HG02798 (cell line): Measurements from ENCODE around the gene NMT1.
"Not testable (repeated sequence)": the region's sequence is repeated elsewhere in the genome, so short reads cannot be mapped to it uniquely, and the experiment has no call there.

Experiments
- ATAC-seq: cut with Tn5 transposase; IDR thresholded peaks from one replicate; pipeline ENCODE4 v1.9.1; 2021; ENCODE audit warnings: mild to moderate bottlenecking; ENCODE audit not compliant: unreplicated experiment, poor library complexity

Gene NMT1

GRCh38 chr17:45035848-45036247 is 25.3 kb upstream of the NMT1 start:
- no peak for ATAC-seq

DNA sequence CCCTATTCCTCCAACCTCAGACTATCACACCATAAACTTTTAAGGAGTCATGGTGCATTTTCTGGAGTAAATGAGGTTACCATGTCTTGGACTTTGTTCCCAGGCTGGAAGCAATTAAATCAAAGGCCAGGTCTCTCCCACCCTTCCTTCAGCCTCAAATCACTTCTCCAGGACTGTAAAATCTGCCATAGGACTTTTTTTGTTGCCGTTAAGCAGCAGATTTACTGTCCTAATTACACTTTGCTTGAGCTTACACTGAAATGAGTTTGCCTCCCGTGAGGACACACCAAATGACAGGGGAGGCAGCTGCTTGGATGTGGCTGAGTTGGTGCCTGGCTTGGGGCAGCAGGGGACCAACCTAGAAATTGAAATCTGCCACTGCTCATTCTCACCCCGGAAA is 24.4 kb upstream of the NMT1 start:
- ATAC-seq, result no peak

DNA sequence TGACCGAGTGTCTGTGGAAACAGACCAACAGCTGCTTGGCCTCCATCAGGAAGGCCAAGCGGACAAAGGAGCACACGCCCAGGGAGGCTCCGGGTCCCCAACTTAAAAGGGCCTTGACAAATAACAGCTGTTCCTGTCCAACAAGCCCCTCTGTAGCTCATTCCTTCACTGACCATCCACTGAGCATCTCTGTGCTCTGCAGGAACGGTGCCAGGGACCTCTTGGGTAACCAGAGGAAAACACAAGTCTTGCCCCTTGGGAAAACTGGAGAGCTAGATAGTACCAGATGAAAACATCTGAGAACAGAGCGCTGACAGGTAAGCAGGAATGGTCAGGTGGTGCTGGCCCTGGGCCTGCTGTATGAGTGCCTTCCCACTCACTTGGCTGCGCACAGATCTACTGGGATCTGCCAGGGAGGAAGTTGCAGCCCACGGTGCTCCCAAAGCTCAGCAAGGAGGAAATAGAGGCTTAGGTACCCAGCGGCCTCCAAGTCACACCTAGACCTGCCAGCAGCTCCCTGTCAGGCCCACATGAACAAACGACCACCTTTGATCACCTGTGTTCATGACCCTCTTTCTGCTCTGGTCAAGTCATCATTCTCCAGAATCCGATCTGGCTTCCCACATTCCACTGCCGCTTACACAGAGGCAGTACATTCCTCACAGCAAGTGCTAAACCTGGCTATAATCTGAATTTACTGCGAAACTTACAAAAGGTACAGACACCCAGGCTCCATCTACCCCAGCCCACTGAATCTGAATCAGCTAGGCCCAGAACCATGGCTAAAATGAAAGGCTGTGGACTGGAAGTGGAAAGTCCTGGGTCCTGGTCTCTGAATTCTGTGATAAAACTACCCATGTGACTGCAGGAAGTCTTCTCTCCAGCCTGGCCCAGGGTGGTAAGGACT is 22.1 kb upstream of the NMT1 start:
- no peak for ATAC-seq

GRCh38 chr17:45040459-45040858 is 20.7 kb upstream of the NMT1 start:
- ATAC-seq, result no peak

DNA sequence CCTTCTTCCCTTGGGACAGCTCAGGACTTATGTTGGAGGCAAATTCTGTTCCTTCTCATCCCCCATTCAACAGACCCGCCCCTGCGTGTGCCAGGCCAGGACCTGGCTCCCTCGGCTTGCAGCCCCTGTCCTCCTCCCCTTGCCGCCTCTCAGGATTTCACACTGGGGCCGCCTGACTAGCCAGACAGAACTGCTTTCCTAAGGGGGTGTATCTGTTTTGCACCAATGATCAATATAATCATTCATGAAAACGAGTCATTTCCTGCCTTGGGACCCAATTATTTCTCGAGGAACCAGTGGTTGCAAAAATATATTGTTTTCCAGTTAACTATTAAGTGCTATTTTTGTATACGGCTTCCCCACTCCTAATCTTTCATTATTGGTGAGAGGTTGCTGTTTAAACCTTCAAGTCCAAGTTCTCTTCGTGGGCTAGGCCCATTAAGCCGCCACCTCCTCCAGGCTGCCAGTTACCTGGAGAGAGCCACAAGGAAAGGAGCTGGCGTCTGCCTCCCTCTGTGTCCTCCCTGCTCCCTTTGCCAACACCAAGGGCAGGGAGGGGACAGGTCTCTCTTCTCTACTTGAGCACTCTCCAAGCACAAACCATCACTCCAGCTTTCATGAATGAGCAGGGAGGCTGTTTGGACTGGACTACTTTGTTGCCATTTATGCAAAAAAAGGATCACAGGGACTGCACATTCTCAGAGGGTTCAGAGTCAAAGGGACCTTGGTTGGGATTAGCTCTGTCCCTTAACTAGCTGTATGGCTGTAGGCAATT is 18.6 kb upstream of the NMT1 start:
- ATAC-seq, result no peak

DNA sequence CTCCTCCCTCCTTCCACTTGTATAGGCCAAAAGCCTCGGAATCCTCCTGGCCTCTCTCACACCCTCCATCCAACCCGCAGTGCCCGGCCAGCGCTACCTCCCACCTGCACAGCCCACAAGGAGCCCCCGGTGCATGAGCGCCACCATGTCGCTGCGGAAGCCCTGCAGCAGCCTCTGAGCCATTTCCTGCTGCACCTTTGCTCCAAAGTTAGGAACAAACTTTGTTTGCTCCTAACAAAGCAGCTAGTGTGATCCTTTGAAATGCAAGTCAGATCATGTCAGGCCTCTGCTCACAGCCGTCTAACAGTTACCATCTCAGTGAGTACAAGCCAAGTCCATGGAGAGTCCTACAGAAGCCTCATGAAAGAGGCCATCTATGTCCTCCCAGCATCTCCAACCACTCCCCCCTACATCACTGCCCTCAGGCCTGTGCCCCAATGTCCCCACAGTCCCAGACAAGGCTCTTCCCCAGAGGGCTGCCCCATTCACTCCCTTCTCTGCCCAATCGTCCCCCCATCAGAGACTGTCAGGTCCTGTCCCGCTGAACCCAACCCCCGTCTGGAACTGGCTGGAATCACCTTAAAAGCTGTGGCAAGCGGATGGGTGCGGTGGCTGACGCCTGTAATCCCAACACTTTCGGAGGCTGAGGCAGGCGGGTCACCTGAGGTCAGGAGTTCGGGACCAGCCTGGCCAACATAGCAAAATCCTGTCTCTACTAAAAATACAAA is 17.1 kb upstream of the NMT1 start:
- no peak for ATAC-seq

DNA sequence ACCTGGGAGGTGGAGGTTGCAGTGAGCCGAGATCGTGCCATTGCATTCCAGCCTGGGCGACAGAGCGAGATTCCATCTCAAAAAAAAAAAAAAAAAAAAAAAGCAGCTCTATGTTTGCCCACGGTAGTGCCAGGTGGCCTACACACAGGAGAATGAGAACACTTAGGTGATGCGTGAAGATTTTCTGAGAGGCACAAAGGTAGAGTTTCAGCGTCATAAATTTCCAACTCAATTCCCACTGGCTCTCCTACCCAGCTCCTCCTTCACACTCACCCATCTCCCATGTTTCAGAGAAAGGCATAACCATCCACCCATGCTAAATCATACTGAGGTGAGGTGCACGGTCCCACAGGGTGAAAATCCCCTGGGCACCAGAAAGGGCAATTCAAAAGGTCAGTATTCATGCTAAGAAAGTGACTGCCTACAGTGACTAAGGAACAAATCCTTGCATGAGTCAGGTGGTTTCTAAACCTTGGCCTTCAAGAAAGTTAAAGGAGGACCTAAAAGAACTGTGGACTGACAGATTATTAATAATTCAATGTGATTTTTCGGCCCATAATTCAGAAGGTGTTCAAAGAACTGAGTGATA is 14.5 kb upstream of the NMT1 start:
- ATAC-seq, result no peak

GRCh38 chr17:45048795-45049563 is 12.1 kb upstream of the NMT1 start:
- no peak for ATAC-seq

DNA sequence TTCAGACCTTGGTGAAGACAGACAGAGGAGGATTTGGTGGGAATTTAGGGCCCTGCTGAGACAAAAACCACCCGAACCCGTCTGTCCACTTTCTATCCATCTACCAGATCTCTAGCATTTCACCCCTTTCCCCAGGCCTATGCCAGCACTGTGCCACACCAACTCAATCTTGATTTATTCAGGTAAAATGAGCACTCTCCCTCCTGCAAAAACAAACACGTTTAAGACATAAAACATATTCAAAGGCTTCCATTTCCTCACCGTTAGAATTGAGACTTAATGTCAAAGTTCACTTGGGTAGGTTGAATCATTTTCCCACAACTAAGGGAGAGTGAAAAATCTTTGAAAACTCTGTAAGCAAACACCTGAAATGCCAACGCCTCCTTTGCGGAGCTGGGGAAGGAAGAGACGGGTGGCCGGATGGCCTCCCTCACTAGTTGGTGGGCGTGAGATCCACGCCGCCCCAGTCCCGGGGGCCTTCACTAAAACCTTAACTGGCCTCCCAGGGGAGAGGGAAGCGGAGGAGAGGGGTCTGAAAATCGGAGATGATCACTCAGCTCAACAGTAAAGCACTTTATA is 10.5 kb upstream of the NMT1 start:
- no peak for ATAC-seq

GRCh38 chr17:45051060-45051719 is 9.9 kb upstream of the NMT1 start, which contains the start of gene DCAKD:
TSS of gene DCAKD (minus strand) at chr17:45051632. CDS start at chr17:45034885, 16,747 bp downstream.
- ATAC-seq, result peak; percentile 98

DNA sequence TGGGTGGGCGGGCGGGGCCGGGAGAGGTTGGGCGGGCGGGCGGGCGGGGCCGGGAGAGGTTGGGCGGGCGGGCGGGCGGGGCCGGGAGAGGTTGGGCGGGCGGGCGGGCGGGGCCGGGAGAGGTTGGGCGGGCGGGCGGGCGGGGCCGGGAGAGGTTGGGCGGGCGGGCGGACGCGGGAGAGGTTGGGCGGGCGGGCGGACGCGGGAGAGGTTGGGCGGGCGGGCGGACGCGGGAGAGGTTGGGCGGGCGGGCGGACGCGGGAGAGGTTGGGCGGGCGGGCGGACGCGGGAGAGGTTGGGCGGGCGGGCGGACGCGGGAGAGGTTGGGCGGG is 9.4 kb upstream of the NMT1 start:
- ATAC-seq, result not testable (repeated sequence)

DNA sequence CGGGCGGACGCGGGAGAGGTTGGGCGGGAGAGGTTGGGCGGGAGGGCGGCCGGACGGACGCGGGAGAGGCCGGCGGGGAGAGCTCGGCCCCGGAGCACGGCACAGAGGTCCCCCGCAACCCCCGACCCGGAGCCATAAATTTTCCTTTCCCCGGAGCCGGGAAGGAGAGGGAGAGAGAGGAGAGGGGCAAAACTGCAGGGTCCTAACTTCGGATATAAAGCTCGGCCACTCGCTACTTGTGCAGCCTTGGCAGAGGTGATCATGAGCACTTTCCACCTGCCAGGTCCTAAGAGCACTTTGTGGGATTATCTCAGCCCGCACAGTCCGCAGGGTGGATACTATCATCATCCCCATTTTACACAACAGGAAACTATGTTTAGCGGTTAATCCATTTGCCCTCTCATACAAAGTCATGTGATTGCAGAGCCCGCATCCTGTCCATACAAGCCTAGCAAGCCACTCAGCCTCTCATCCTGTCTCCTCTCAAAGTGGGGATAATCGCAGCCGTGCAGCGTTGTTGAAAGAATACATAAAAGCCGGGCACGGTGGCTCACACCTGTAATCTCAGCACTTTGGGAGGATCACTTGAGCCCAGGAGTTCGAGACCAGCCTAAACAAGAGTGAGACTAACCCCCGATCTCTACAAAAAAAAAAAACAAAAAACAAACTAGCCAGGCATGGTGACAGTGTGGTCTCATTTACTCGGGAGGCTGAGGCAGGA is 8.9 kb upstream of the NMT1 start:
- ATAC-seq, result no peak

DNA sequence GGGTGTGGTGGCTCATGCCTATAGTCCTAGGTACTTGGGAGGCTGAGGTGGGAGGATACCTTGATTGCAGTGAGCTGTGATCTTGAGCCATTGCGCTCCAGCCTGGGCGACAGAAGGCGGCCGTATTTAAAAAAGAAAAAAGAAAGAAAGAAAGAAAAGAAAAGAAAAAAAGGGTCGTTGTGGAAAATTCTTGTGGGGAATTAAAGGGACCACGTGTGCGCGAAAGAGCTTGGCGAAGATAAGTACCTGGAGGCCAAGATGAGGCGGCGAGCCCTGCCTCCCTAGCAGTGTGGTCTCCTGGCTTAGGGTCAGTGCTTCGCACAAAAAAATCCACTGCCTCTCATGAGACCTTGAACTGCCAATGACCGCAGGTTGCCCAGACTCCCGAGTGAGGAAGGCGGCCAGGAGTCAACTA is 728 bp upstream of the NMT1 start:
- ATAC-seq, result no peak

GRCh38 chr17:45061606-45062205 is 589 bp downstream of the NMT1 start:
- no peak for ATAC-seq

- ATAC-seq, result no peak
Measured at GRCh38 chr17:45063198-45063597, 2.1 kb downstream of the NMT1 start.

GRCh38 chr17:45067637-45068036 is 6.5 kb downstream of the NMT1 start:
- no peak for ATAC-seq

DNA sequence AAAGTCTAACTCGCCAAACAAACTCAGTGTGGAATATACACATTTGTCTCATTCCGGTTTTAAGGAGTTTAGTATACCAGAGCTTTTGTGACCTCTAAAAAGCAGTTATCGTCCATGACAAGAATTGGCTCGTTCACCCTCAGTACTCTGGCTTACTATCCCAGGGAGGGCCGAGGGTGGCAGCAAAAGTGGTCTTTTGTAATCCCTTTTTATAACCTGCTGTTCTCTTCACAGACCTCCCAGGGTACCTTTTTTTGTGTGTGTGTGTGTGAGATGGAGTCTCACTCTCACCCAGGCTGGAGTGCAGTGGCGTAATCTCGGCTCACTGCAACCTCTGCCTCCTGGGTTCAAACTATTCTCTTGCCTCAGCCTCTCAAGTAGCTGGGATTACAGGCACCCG is 8.9 kb downstream of the NMT1 start:
- no peak for ATAC-seq

DNA sequence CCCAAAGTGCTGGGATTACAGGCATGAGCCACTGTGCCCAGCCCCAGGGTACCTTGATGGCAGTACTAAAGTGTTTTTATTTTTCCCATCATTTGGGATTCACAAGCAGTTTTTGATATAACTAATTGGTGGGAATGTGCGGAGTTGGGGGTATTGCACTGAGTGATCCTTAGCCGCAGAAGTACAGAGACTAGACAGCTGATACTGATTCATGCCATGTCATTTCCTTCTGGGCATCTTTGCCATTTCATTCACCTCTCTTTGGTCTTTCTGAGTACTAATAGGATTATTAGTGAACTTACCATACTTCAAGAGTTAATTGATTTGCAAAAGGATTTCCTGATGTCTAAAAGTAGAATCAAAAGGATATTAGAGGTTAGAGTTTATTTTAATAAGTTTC is 9.7 kb downstream of the NMT1 start:
- ATAC-seq, result no peak
